ENCODE data around the gene TAF6L.

GRCh38 chr11:62804310-62805075 lies 33.3 kb downstream of the TAF6L start:
- TF ChIP-seq CTCF (IDR thresholded peaks at IDR 0.05) (no peak), POLR2A (IDR thresholded peaks at IDR 0.05) (no peak)
